Measurements from ENCODE around the gene PRND.
"Not testable (repeated sequence)": the region's sequence is repeated elsewhere in the genome, so short reads cannot be mapped to it uniquely, and the experiment has no call there.

PRND gene

GRCh38 chr20:4737857-4738627 lies 16.3 kb downstream of the PRND start:
- no peak for DNase-seq (ENCODE audit: low read depth in 2 of 2)

- DNase-seq (ENCODE audit: low read depth in 2 of 2), result peak; percentile 28 to 46
Measured at GRCh38 chr20:4740774-4741431, 19.2 kb downstream of the PRND start.

GRCh38 chr20:4748847-4749246 lies 27.1 kb downstream of the PRND start:
- no peak for DNase-seq (ENCODE audit: low read depth in 2 of 2)

GRCh38 chr20:4749326-4749725 lies 27.6 kb downstream of the PRND start:
- DNase-seq (ENCODE audit: low read depth in 2 of 2), result no peak

GRCh38 chr20:4750381-4750780 lies 28.7 kb downstream of the PRND start:
- no peak for DNase-seq (ENCODE audit: low read depth in 2 of 2)

- DNase-seq (ENCODE audit: low read depth in 2 of 2), result peak in 1 of 2 donors; percentile 11
Measured at GRCh38 chr20:4759100-4759884, 37.6 kb downstream of the PRND start.

- DNase-seq (ENCODE audit: low read depth in 2 of 2), result no peak
Measured at GRCh38 chr20:4763261-4763660, 41.6 kb downstream of the PRND start.

GRCh38 chr20:4763723-4764510 lies 42.2 kb downstream of the PRND start:
- DNase-seq (ENCODE audit: low read depth in 2 of 2), result no peak

GRCh38 chr20:4764805-4765204 lies 43.1 kb downstream of the PRND start:
- no peak for DNase-seq (ENCODE audit: low read depth in 2 of 2)

- no peak for DNase-seq (ENCODE audit: low read depth in 2 of 2)
Measured at GRCh38 chr20:4765681-4766080, 44.0 kb downstream of the PRND start.

GRCh38 chr20:4766631-4767030 lies 44.9 kb downstream of the PRND start:
- no peak for DNase-seq (ENCODE audit: low read depth in 2 of 2)

GRCh38 chr20:4767084-4767483 lies 45.4 kb downstream of the PRND start:
- no peak for DNase-seq (ENCODE audit: low read depth in 2 of 2)

GRCh38 chr20:4769328-4769727 lies 47.6 kb downstream of the PRND start:
- no peak for DNase-seq (ENCODE audit: low read depth in 2 of 2)

GRCh38 chr20:4770026-4770425 lies 48.3 kb downstream of the PRND start:
- no peak for DNase-seq (ENCODE audit: low read depth in 2 of 2)

- no peak for DNase-seq (ENCODE audit: low read depth in 2 of 2)
Measured at GRCh38 chr20:4771004-4771403, 49.3 kb downstream of the PRND start.

- DNase-seq (ENCODE audit: low read depth in 2 of 2), result no peak
Measured at GRCh38 chr20:4772132-4772531, 50.4 kb downstream of the PRND start.

- DNase-seq (ENCODE audit: low read depth in 2 of 2), result not testable (repeated sequence)
Measured at GRCh38 chr20:4773014-4773413, 51.3 kb downstream of the PRND start.

- no peak for DNase-seq (ENCODE audit: low read depth in 2 of 2)
Measured at GRCh38 chr20:4773736-4774135, 52.0 kb downstream of the PRND start.

- no peak for DNase-seq (ENCODE audit: low read depth in 2 of 2)
Measured at GRCh38 chr20:4774207-4774606, 52.5 kb downstream of the PRND start.

GRCh38 chr20:4775322-4776078 lies 53.8 kb downstream of the PRND start:
- DNase-seq (ENCODE audit: low read depth in 2 of 2), result no peak

GRCh38 chr20:4776079-4776630 lies 54.4 kb downstream of the PRND start:
- no peak for DNase-seq (ENCODE audit: low read depth in 2 of 2)

Data from activated CD8-positive, alpha-beta memory T cell treated with anti-CD3 and anti-CD28 coated beads for 4 hours (primary cell).